ENCODE results near the gene MMS19.

GRCh38 chr10:97425964-97426775 is 72.1 kb downstream of the MMS19 start, which contains the start of gene PGAM1:
- peak; percentile 81 for TF ChIP-seq POLR2AphosphoS5 (IDR thresholded peaks at IDR 0.05; ENCODE audit: low read depth, low read length)
- peak; percentile 97 for TF ChIP-seq CTCF (IDR thresholded peaks at IDR 0.05)

Data from Panc1 (cell line).